Measurements from ENCODE around the gene FAF2.
"Not testable (repeated sequence)": the region's sequence is repeated elsewhere in the genome, so short reads cannot be mapped to it uniquely, and the experiment has no call there.

Gene FAF2

DNA sequence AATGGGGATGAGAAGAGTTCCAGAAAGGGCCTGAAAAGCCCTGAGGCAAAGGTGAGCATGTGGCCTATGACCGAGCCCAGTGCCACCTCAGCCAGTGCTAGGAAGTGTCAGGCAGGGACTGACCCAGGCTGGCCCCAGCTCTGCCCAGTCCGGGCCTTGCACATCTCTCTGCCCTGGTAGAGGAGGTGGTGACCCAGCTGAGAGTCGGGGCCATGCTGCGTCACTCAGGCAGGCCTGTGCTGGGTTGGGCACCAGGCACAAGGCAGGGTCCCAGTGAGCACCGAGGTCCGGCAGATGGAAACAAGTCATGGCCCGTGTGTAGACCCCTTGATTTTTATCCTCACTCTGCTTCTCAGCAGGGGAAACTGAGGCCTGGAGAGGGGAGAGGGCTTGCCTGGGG, 101.7 kb downstream of the FAF2 start:
- no peak for DNase-seq

DNA sequence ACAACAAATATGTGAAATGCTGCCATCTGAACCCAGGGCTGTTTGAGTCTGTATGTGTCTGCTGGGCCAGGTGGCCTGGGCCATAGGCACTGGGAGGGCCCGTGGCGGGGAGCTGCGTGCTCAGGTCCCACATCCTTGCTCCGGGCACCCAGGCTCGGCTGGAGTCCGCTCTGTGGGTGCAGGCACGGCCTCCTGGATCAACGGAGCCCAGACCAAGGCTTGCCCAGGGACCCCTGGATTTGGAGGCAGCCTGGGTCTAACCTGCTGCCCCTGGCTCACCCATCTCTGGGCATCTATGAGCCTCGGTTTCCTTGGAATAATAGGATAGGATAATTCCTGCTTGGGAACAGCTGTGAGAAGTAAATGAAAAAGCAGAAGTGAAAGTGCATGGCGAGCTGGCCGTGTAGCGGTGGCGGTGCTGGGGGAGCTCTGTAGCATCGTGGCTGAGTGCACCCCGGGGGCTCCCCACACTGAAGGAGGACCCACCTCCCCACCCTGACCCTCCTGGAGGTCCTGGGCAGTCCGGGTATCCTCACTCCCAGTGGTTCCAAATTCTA, 102.2 kb downstream of the FAF2 start:
- DNase-seq = no peak

DNA sequence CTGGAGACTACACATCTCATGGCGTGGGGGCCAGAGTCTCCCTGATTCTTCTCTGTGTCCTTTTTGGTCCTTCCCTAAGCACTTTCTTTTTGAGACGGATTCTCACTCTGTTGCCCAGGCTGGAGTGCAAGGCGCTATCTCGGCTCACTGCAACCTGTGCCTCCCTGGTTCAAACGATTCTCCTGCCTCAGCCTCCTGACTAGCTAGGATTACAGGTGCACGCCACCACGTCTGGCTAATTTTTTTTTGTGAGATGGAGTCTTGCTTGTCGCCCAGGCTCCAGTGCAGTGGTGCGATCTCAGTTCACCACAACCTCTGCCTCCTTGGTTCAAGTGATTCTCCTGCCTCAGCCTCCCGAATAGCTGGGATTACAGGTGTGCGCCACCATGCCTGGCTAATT, 102.8 kb downstream of the FAF2 start:
- DNase-seq = not testable (repeated sequence)

DNA sequence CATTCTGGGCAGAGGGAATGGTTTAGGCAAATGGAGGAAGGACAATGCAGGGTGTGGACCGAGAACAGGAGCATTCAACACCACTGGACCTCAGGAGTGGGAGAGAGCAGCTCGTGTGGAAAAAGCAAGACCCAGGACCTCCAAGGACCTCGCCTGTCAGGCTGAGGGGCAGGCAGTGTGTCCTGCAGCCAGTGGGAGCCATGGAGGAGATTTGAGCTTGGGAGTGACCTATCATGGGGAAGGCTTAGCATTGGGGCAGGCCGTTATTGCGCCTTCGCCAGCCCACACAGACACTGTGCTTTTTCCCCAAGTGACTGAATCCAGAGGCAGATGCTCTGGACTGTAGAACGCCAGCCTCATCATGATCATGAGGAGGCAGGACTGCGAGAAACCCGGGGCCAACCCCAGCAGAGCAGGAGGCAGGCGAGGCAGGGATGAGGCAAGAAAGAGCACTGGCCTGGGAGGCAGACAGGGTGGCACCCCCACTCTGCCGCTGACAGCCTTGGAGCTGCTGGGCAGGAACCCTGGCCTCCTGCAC, 104.2 kb downstream of the FAF2 start:
- no peak for DNase-seq

DNA sequence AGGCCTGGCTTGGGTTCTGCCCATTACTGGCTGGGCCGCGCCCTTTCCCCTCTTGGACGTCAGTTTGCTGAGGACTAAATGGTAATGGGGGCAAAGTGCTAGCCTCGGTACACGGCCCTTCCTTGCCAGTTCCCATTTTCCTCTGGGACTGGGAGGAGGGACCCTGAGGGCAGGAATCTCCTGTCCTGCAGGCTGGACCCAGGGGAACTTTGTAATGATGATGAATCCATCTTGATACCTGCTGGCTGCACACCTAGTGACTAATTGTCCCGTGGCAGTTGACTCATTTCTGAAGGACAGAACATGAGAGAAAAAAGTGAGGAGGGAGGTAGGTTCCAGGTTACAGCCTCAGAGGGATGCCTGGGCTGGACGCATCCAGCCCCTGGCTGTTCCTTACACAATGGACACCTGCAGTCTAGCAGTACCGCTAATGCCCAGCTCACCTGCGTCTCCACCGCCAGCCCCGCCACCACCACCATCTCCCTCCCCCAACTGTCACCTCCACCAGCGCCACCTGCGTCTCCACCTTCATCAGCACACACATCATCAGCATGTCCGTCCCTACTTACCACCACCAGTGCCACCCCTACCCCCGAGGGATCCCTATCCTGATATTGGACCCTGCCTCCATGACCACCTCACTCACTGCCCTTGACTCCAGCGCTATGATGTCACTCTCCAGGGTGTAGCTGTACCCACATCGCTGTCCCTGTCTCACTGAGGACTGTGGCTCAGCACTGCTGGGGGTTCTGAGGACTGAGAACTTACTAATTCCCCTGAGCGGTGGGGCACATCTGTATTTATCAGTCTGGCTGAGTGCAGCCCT, 105.3 kb downstream of the FAF2 start:
- no peak for DNase-seq

DNA sequence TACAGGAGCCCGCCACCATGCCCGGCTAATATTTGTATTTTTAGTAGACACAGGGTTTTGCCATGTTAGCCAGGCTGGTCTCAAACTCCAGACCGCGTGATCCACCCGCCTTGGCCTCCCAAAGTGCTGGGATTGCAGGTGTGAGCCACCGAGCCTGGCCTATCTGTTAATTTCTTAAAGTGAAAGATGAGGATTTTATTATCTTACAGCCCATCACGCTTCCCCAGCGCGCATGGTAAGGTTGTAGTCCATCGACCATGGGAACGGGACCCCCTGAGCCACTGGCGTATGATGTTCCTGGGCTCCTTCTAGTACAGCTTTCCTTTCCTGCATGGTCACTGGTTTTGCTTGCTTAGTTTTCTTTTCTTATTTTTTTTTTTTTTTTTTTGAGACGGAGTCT, 109.7 kb downstream of the FAF2 start:
- no peak for DNase-seq

Data from DMS79 treated with DMSO at 0.1 percent for 48 hours (cell line).